ENCODE measurements around the gene CTSZ. TPM values are rescaled to one million over a fixed set of nuclear protein-coding genes. Genes with fewer than 3 reads are reported as not detected.

Gene CTSZ
- total and polyA plus RNA-seq, 2 experiments from 2014 or later, result 13.5 to 391 TPM

- H3K36me3 ChIP-seq (ENCODE audit: low read depth), result no peaks in the 10 kb centered on the region
- in situ Hi-C loops (cut with MboI), result loop anchor here (25.0 kb wide), 1 partner anchor 771 kb away; the partner anchor contains the start of gene ANKRD60
- peak overlapping the region; percentile 81; the same call in 1 of the 2 replicates for H3K4me3 ChIP-seq
- no peaks in the 10 kb centered on the region for H3K27me3 ChIP-seq (replicated peaks; ENCODE audit: insufficient read depth)
- WGBS, 2 experiments (ENCODE audit: low coverage in 1 of 2, low lambda C conversion rate in 2 of 2, missing lambda C conversion rate in 2 of 2), result 89 to 90% methylated on average over 24 of the region's 24 CpGs
- H4K20me1 ChIP-seq (ENCODE audit: insufficient read depth), result no peaks in the 10 kb centered on the region
- peaks cover 39% of the 10 kb centered on the region for H3K79me2 ChIP-seq (ENCODE audit: insufficient read depth)
- H3F3A ChIP-seq (ENCODE audit: insufficient read depth), result 0 out of 2 replicates have a peak, but pooled peaks cover 5% of the 10 kb centered on the region
- peaks cover 25% of the 10 kb centered on the region for H3K4me1 ChIP-seq (ENCODE audit: insufficient read depth)
- H3K9me3 ChIP-seq (ENCODE audit: low read depth), result no peaks in the 10 kb centered on the region
- H3K4me2 ChIP-seq (ENCODE audit: unreplicated experiment), result peak overlapping the region; percentile 89
- peak overlapping the region; percentile 91 for H3K9ac ChIP-seq
- peak overlapping the region; percentile 82 for H2AFZ ChIP-seq
- no peak for DNase-seq
- TF ChIP-seq EZH2phosphoT487 (IDR thresholded peaks at IDR 0.05; ENCODE audit: insufficient read depth, low read depth), result no peak
- no peak for TF ChIP-seq EZH2 (IDR thresholded peaks at IDR 0.05; ENCODE audit: insufficient read depth, poor library complexity, severe bottlenecking)
- H3K27ac ChIP-seq, result no peak overlapping the region
- no peaks in the 10 kb centered on the region for H3K9me2 ChIP-seq (ENCODE audit: insufficient read depth)
Observed at GRCh38 chr20:59007665-59008511, 834 bp upstream of the CTSZ start.

- peak overlapping the region; percentile 37 for H3K27ac ChIP-seq
- DNase-seq, result peak; percentile 70
Observed at GRCh38 chr20:59006167-59006863, 739 bp downstream of the CTSZ start.

GRCh38 chr20:59005523-59006166 lies 1.4 kb downstream of the CTSZ start:
- Histone ChIP-seq H3K27ac (peak overlapping the region; percentile 37), H2AFZ (peak overlapping the region; percentile 82)

More at GRCh38 chr20:59006167-59006863, 739 bp downstream of the CTSZ start:
- Histone ChIP-seq H3K27me3 (replicated peaks; ENCODE audit: insufficient read depth) (no peaks in the 10 kb centered on the region), H3K9me3 (ENCODE audit: low read depth) (no peaks in the 10 kb centered on the region), H3K79me2 (ENCODE audit: insufficient read depth) (peaks cover 43% of the 10 kb centered on the region), H3K4me1 (ENCODE audit: insufficient read depth) (peaks cover 20% of the 10 kb centered on the region), H3K4me2 (ENCODE audit: unreplicated experiment) (peak overlapping the region; percentile 89), H3K36me3 (ENCODE audit: low read depth) (no peaks in the 10 kb centered on the region), H4K20me1 (ENCODE audit: insufficient read depth) (no peaks in the 10 kb centered on the region), H2AFZ (peak overlapping the region; percentile 82), H3K4me3 (peak overlapping the region; percentile 81), H3F3A (ENCODE audit: insufficient read depth) (0 out of 2 replicates have a peak, but pooled peaks cover 5% of the 10 kb centered on the region), H3K9me2 (ENCODE audit: insufficient read depth) (no peaks in the 10 kb centered on the region), H3K9ac (peak overlapping the region; percentile 91)
- TF ChIP-seq EZH2phosphoT487 (IDR thresholded peaks at IDR 0.05; ENCODE audit: insufficient read depth, low read depth), result no peak
- WGBS, 2 experiments (ENCODE audit: low coverage in 1 of 2, low lambda C conversion rate in 2 of 2, missing lambda C conversion rate in 2 of 2), result 6 to 7% methylated on average over 28 of the region's 29 CpGs
- in situ Hi-C loops (cut with MboI), result loop anchor here (25.0 kb wide), 1 partner anchor 769 kb away; the partner anchor contains the start of gene ANKRD60

More at GRCh38 chr20:59005523-59006166, 1.4 kb downstream of the CTSZ start:
- TF ChIP-seq EZH2 (IDR thresholded peaks at IDR 0.05; ENCODE audit: insufficient read depth, poor library complexity, severe bottlenecking), result no peak
- no peak for TF ChIP-seq EZH2phosphoT487 (IDR thresholded peaks at IDR 0.05; ENCODE audit: insufficient read depth, low read depth)
- Histone ChIP-seq H3K9me2 (ENCODE audit: insufficient read depth) (no peaks in the 10 kb centered on the region), H3K9me3 (ENCODE audit: low read depth) (no peaks in the 10 kb centered on the region), H3K9ac (peak overlapping the region; percentile 91), H3K4me1 (ENCODE audit: insufficient read depth) (peaks cover 14% of the 10 kb centered on the region), H3K36me3 (ENCODE audit: low read depth) (no peaks in the 10 kb centered on the region), H3K79me2 (ENCODE audit: insufficient read depth) (peaks cover 43% of the 10 kb centered on the region), H3F3A (ENCODE audit: insufficient read depth) (0 out of 2 replicates have a peak, but pooled peaks cover 2% of the 10 kb centered on the region), H3K4me2 (ENCODE audit: unreplicated experiment) (peak overlapping the region; percentile 89), H3K4me3 (peak overlapping the region; percentile 81), H3K27me3 (replicated peaks; ENCODE audit: insufficient read depth) (no peaks in the 10 kb centered on the region), H4K20me1 (ENCODE audit: insufficient read depth) (no peaks in the 10 kb centered on the region)
- whole genome bisulfite sequencing, 2 experiments (ENCODE audit: low coverage in 1 of 2, low lambda C conversion rate in 2 of 2, missing lambda C conversion rate in 2 of 2), result 70 to 71% methylated on average over 3 of the region's 3 CpGs
- DNase-seq, result no peak
- in situ Hi-C loops (cut with MboI), result loop anchor here (25.0 kb wide), 1 partner anchor 768 kb away; the partner anchor contains the start of gene ANKRD60
